Measurements from ENCODE around the gene ARHGAP26.
"Not testable (repeated sequence)": the region's sequence is repeated elsewhere in the genome, so short reads cannot be mapped to it uniquely, and the experiment has no call there.

ARHGAP26 gene

GRCh38 chr5:143114481-143114880, 344.3 kb downstream of the ARHGAP26 start:
- Histone ChIP-seq H3K4me3 (ENCODE audit: low read depth in 1 of 2, low read length in 2 of 2) (no peak overlapping the region), H3K9me3 (ENCODE audit: control insufficient read depth in 1 of 2, low read length in 2 of 2) (no peaks in the 10 kb centered on the region), H3K4me1 (ENCODE audit: control insufficient read depth in 1 of 2, insufficient read depth in 2 of 2, low read length in 2 of 2) (peaks cover 6 to 12% of the 10 kb centered on the region in 2 donors), H3K27me3 (ENCODE audit: low read depth, low read length) (no peaks in the 10 kb centered on the region), H3K36me3 (ENCODE audit: control insufficient read depth in 1 of 2, insufficient read depth in 2 of 2, low read length in 2 of 2) (no peaks in the 10 kb centered on the region), H3K27ac (ENCODE audit: low read length) (no peak overlapping the region)

- Histone ChIP-seq H3K27ac (ENCODE audit: low read length) (no peak overlapping the region), H3K27me3 (ENCODE audit: low read depth, low read length) (no peaks in the 10 kb centered on the region), H3K36me3 (ENCODE audit: control insufficient read depth in 1 of 2, insufficient read depth in 2 of 2, low read length in 2 of 2) (no peaks in the 10 kb centered on the region), H3K4me1 (ENCODE audit: control insufficient read depth in 1 of 2, insufficient read depth in 2 of 2, low read length in 2 of 2) (peaks cover 6 to 12% of the 10 kb centered on the region in 2 donors), H3K9me3 (ENCODE audit: control insufficient read depth in 1 of 2, low read length in 2 of 2) (no peaks in the 10 kb centered on the region), H3K4me3 (ENCODE audit: low read depth in 1 of 2, low read length in 2 of 2) (no peak overlapping the region)
Measured at GRCh38 chr5:143115381-143115780, 345.2 kb downstream of the ARHGAP26 start.

- Histone ChIP-seq H3K27me3 (ENCODE audit: low read depth, low read length) (no peaks in the 10 kb centered on the region), H3K4me3 (ENCODE audit: low read depth in 1 of 2, low read length in 2 of 2) (no peak overlapping the region), H3K36me3 (ENCODE audit: control insufficient read depth in 1 of 2, insufficient read depth in 2 of 2, low read length in 2 of 2) (peaks cover 0 to 3% of the 10 kb centered on the region in 2 donors), H3K4me1 (ENCODE audit: control insufficient read depth in 1 of 2, insufficient read depth in 2 of 2, low read length in 2 of 2) (peaks cover 5 to 6% of the 10 kb centered on the region in 2 donors), H3K27ac (ENCODE audit: low read length) (no peak overlapping the region), H3K9me3 (ENCODE audit: control insufficient read depth in 1 of 2, low read length in 2 of 2) (no peaks in the 10 kb centered on the region)
Measured at GRCh38 chr5:143116814-143117213, 346.6 kb downstream of the ARHGAP26 start.

GRCh38 chr5:143117821-143118220, 347.6 kb downstream of the ARHGAP26 start:
- no peaks in the 10 kb centered on the region for H3K9me3 ChIP-seq (ENCODE audit: control insufficient read depth in 1 of 2, low read length in 2 of 2)
- no peaks in the 10 kb centered on the region for H3K27me3 ChIP-seq (ENCODE audit: low read depth, low read length)
- H3K4me1 ChIP-seq (ENCODE audit: control insufficient read depth in 1 of 2, insufficient read depth in 2 of 2, low read length in 2 of 2), result peaks cover 5 to 6% of the 10 kb centered on the region in 2 donors
- peaks cover 0 to 4% of the 10 kb centered on the region in 2 donors for H3K36me3 ChIP-seq (ENCODE audit: control insufficient read depth in 1 of 2, insufficient read depth in 2 of 2, low read length in 2 of 2)
- H3K27ac ChIP-seq (ENCODE audit: low read length), result no peak overlapping the region
- no peak overlapping the region for H3K4me3 ChIP-seq (ENCODE audit: low read depth in 1 of 2, low read length in 2 of 2)

GRCh38 chr5:143118222-143118621, 348.0 kb downstream of the ARHGAP26 start:
- Histone ChIP-seq H3K4me1 (ENCODE audit: control insufficient read depth in 1 of 2, insufficient read depth in 2 of 2, low read length in 2 of 2) (peaks cover 5 to 6% of the 10 kb centered on the region in 2 donors), H3K4me3 (ENCODE audit: low read depth in 1 of 2, low read length in 2 of 2) (no peak overlapping the region), H3K27me3 (ENCODE audit: low read depth, low read length) (no peaks in the 10 kb centered on the region), H3K36me3 (ENCODE audit: control insufficient read depth in 1 of 2, insufficient read depth in 2 of 2, low read length in 2 of 2) (peaks cover 0 to 4% of the 10 kb centered on the region in 2 donors), H3K27ac (ENCODE audit: low read length) (no peak overlapping the region), H3K9me3 (ENCODE audit: control insufficient read depth in 1 of 2, low read length in 2 of 2) (no peaks in the 10 kb centered on the region)

GRCh38 chr5:143118818-143119217, 348.6 kb downstream of the ARHGAP26 start:
- H3K27me3 ChIP-seq (ENCODE audit: low read depth, low read length); H3K27ac ChIP-seq (ENCODE audit: low read length); H3K4me1 ChIP-seq (ENCODE audit: control insufficient read depth in 1 of 2, insufficient read depth in 2 of 2, low read length in 2 of 2); H3K9me3 ChIP-seq (ENCODE audit: control insufficient read depth in 1 of 2, low read length in 2 of 2); H3K36me3 ChIP-seq (ENCODE audit: control insufficient read depth in 1 of 2, insufficient read depth in 2 of 2, low read length in 2 of 2); H3K4me3 ChIP-seq (ENCODE audit: low read depth in 1 of 2, low read length in 2 of 2): not testable (repeated sequence)

GRCh38 chr5:143119291-143119769, 349.2 kb downstream of the ARHGAP26 start:
- Histone ChIP-seq H3K4me1 (ENCODE audit: control insufficient read depth in 1 of 2, insufficient read depth in 2 of 2, low read length in 2 of 2) (peaks cover 5 to 6% of the 10 kb centered on the region in 2 donors), H3K27me3 (ENCODE audit: low read depth, low read length) (no peaks in the 10 kb centered on the region), H3K27ac (ENCODE audit: low read length) (no peak overlapping the region), H3K36me3 (ENCODE audit: control insufficient read depth in 1 of 2, insufficient read depth in 2 of 2, low read length in 2 of 2) (peaks cover 0 to 4% of the 10 kb centered on the region in 2 donors), H3K4me3 (ENCODE audit: low read depth in 1 of 2, low read length in 2 of 2) (no peak overlapping the region), H3K9me3 (ENCODE audit: control insufficient read depth in 1 of 2, low read length in 2 of 2) (no peaks in the 10 kb centered on the region)

GRCh38 chr5:143119881-143120341, 349.7 kb downstream of the ARHGAP26 start:
- H3K4me1 ChIP-seq (ENCODE audit: control insufficient read depth in 1 of 2, insufficient read depth in 2 of 2, low read length in 2 of 2), result peaks cover 5 to 6% of the 10 kb centered on the region in 2 donors
- no peaks in the 10 kb centered on the region for H3K27me3 ChIP-seq (ENCODE audit: low read depth, low read length)

GRCh38 chr5:143120460-143121134, 350.4 kb downstream of the ARHGAP26 start:
- Histone ChIP-seq H3K27ac (ENCODE audit: low read length) (no peak overlapping the region), H3K4me1 (ENCODE audit: control insufficient read depth in 1 of 2, insufficient read depth in 2 of 2, low read length in 2 of 2) (peaks cover 5 to 11% of the 10 kb centered on the region in 2 donors), H3K4me3 (ENCODE audit: low read depth in 1 of 2, low read length in 2 of 2) (no peak overlapping the region), H3K27me3 (ENCODE audit: low read depth, low read length) (no peaks in the 10 kb centered on the region), H3K9me3 (ENCODE audit: control insufficient read depth in 1 of 2, low read length in 2 of 2) (no peaks in the 10 kb centered on the region), H3K36me3 (ENCODE audit: control insufficient read depth in 1 of 2, insufficient read depth in 2 of 2, low read length in 2 of 2) (peaks cover 0 to 4% of the 10 kb centered on the region in 2 donors)

More at GRCh38 chr5:143119881-143120341, 349.7 kb downstream of the ARHGAP26 start:
- Histone ChIP-seq H3K9me3 (ENCODE audit: control insufficient read depth in 1 of 2, low read length in 2 of 2) (no peaks in the 10 kb centered on the region), H3K36me3 (ENCODE audit: control insufficient read depth in 1 of 2, insufficient read depth in 2 of 2, low read length in 2 of 2) (peaks cover 0 to 4% of the 10 kb centered on the region in 2 donors), H3K27ac (ENCODE audit: low read length) (no peak overlapping the region), H3K4me3 (ENCODE audit: low read depth in 1 of 2, low read length in 2 of 2) (no peak overlapping the region)

- Histone ChIP-seq H3K4me1 (ENCODE audit: control insufficient read depth in 1 of 2, insufficient read depth in 2 of 2, low read length in 2 of 2) (peaks cover 8 to 14% of the 10 kb centered on the region in 2 donors), H3K27ac (ENCODE audit: low read length) (no peak overlapping the region), H3K9me3 (ENCODE audit: control insufficient read depth in 1 of 2, low read length in 2 of 2) (no peaks in the 10 kb centered on the region), H3K4me3 (ENCODE audit: low read depth in 1 of 2, low read length in 2 of 2) (no peak overlapping the region), H3K27me3 (ENCODE audit: low read depth, low read length) (no peaks in the 10 kb centered on the region), H3K36me3 (ENCODE audit: control insufficient read depth in 1 of 2, insufficient read depth in 2 of 2, low read length in 2 of 2) (peaks cover 0 to 4% of the 10 kb centered on the region in 2 donors)
Measured at GRCh38 chr5:143121135-143121475, 350.9 kb downstream of the ARHGAP26 start.

- Histone ChIP-seq H3K27ac (ENCODE audit: low read length) (no peak overlapping the region), H3K36me3 (ENCODE audit: control insufficient read depth in 1 of 2, insufficient read depth in 2 of 2, low read length in 2 of 2) (peaks cover 0 to 4% of the 10 kb centered on the region in 2 donors), H3K4me3 (ENCODE audit: low read depth in 1 of 2, low read length in 2 of 2) (no peak overlapping the region), H3K27me3 (ENCODE audit: low read depth, low read length) (no peaks in the 10 kb centered on the region), H3K9me3 (ENCODE audit: control insufficient read depth in 1 of 2, low read length in 2 of 2) (no peaks in the 10 kb centered on the region), H3K4me1 (ENCODE audit: control insufficient read depth in 1 of 2, insufficient read depth in 2 of 2, low read length in 2 of 2) (peaks cover 6 to 14% of the 10 kb centered on the region in 2 donors)
Measured at GRCh38 chr5:143124593-143124992, 354.4 kb downstream of the ARHGAP26 start.
